ENCODE data around the gene ELP1.
"Not testable (repeated sequence)": the region's sequence is repeated elsewhere in the genome, so short reads cannot be mapped to it uniquely, and the experiment has no call there.

Gene ELP1

DNA sequence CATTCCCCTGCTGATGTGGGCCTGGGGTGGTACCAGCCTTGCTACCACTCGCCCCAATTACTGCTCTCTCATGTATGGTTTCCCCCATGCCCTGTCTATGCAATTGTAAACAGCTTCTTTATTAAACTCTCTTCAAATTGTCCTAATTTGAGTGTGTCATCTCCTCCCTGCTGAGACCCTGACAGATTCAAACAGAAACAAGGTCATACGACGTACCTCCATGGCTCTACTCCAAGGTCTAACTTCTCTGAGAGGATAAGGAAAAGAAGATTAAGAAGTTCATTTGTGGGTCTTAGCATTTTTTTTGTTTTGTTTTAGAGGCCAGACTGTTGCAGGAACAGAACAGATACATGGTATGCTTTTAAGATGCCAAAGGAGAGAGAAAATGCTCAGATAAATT is 38.3 kb upstream of the ELP1 start:
- Histone ChIP-seq H3K56ac (ENCODE audit: low read length) (no peak overlapping the region), H3K27ac (ENCODE audit: low read depth, low read length) (no peak overlapping the region), H3K27me3 (ENCODE audit: insufficient read depth, low read length, poor library complexity) (no peaks in the 10 kb centered on the region), H4K8ac (ENCODE audit: low read depth, low read length) (no peak overlapping the region), H3K36me3 (ENCODE audit: control insufficient read depth, insufficient read depth, low read length) (peaks cover 6% of the 10 kb centered on the region), H3K23ac (ENCODE audit: low read length) (no peak overlapping the region), H2BK5ac (ENCODE audit: low read length) (no peak overlapping the region), H3K18ac (ENCODE audit: low read length) (no peak overlapping the region), H2AK5ac (ENCODE audit: low read length) (no peak overlapping the region), H3K9ac (ENCODE audit: low read length) (no peak overlapping the region), H3K4me1 (ENCODE audit: control insufficient read depth, low read depth, low read length) (no peaks in the 10 kb centered on the region), H3K4me3 (ENCODE audit: low read length) (no peak overlapping the region), H3K79me2 (ENCODE audit: control insufficient read depth, insufficient read depth, low read length) (no peaks in the 10 kb centered on the region), H4K5ac (ENCODE audit: low read length) (no peak overlapping the region), H3K4me2 (ENCODE audit: low read length) (no peak overlapping the region), H2BK15ac (replicated peaks; ENCODE audit: low read depth) (no peak overlapping the region), H3K4ac (ENCODE audit: low read depth, low read length) (no peak overlapping the region), H2BK120ac (ENCODE audit: low read depth, low read length) (no peak overlapping the region), H3K79me1 (ENCODE audit: low read length) (no peaks in the 10 kb centered on the region)
- WGBS (ENCODE audit: extremely low coverage, insufficient coverage, low lambda C conversion rate), result no CpG with 5 or more reads among the region's 3 CpGs
- DNase-seq, result no peak

GRCh38 chr9:108971392-108971791 is 37.5 kb upstream of the ELP1 start:
- H3K4me3 ChIP-seq (ENCODE audit: low read length); H3K4ac ChIP-seq (ENCODE audit: low read depth, low read length); H4K5ac ChIP-seq (ENCODE audit: low read length); H3K79me2 ChIP-seq (ENCODE audit: control insufficient read depth, insufficient read depth, low read length); H3K18ac ChIP-seq (ENCODE audit: low read length); H3K36me3 ChIP-seq (ENCODE audit: control insufficient read depth, insufficient read depth, low read length); H3K27me3 ChIP-seq (ENCODE audit: insufficient read depth, low read length, poor library complexity); H2BK15ac ChIP-seq (replicated peaks; ENCODE audit: low read depth); H4K8ac ChIP-seq (ENCODE audit: low read depth, low read length); H2BK120ac ChIP-seq (ENCODE audit: low read depth, low read length); DNase-seq; H3K4me1 ChIP-seq (ENCODE audit: control insufficient read depth, low read depth, low read length); H3K79me1 ChIP-seq (ENCODE audit: low read length); H3K56ac ChIP-seq (ENCODE audit: low read length); H2BK5ac ChIP-seq (ENCODE audit: low read length); H3K23ac ChIP-seq (ENCODE audit: low read length); H3K4me2 ChIP-seq (ENCODE audit: low read length); H3K27ac ChIP-seq (ENCODE audit: low read depth, low read length); H2AK5ac ChIP-seq (ENCODE audit: low read length); H3K9ac ChIP-seq (ENCODE audit: low read length): not testable (repeated sequence)
- no CpG with 5 or more reads among the region's 2 CpGs for WGBS (ENCODE audit: extremely low coverage, insufficient coverage, low lambda C conversion rate)

GRCh38 chr9:108967916-108968315 is 34.0 kb upstream of the ELP1 start:
- H2BK5ac ChIP-seq (ENCODE audit: low read length), result no peak overlapping the region
- DNase-seq, result no peak
- H3K4me2 ChIP-seq (ENCODE audit: low read length), result no peak overlapping the region
- H4K8ac ChIP-seq (ENCODE audit: low read depth, low read length), result no peak overlapping the region
- no peak overlapping the region for H2BK15ac ChIP-seq (replicated peaks; ENCODE audit: low read depth)
- no peaks in the 10 kb centered on the region for H3K79me2 ChIP-seq (ENCODE audit: control insufficient read depth, insufficient read depth, low read length)
- H2BK120ac ChIP-seq (ENCODE audit: low read depth, low read length), result no peak overlapping the region
- H3K27me3 ChIP-seq (ENCODE audit: insufficient read depth, low read length, poor library complexity), result no peaks in the 10 kb centered on the region
- H3K4me3 ChIP-seq (ENCODE audit: low read length), result no peak overlapping the region
- H4K5ac ChIP-seq (ENCODE audit: low read length), result no peak overlapping the region
- no peaks in the 10 kb centered on the region for H3K4me1 ChIP-seq (ENCODE audit: control insufficient read depth, low read depth, low read length)
- no peak overlapping the region for H3K18ac ChIP-seq (ENCODE audit: low read length)
- H3K9ac ChIP-seq (ENCODE audit: low read length), result no peak overlapping the region
- no peak overlapping the region for H3K4ac ChIP-seq (ENCODE audit: low read depth, low read length)
- H3K36me3 ChIP-seq (ENCODE audit: control insufficient read depth, insufficient read depth, low read length), result peaks cover 9% of the 10 kb centered on the region
- no peak overlapping the region for H3K56ac ChIP-seq (ENCODE audit: low read length)
- no peak overlapping the region for H2AK5ac ChIP-seq (ENCODE audit: low read length)
- H3K27ac ChIP-seq (ENCODE audit: low read depth, low read length), result no peak overlapping the region
- H3K79me1 ChIP-seq (ENCODE audit: low read length), result no peaks in the 10 kb centered on the region
- H3K23ac ChIP-seq (ENCODE audit: low read length), result no peak overlapping the region

DNA sequence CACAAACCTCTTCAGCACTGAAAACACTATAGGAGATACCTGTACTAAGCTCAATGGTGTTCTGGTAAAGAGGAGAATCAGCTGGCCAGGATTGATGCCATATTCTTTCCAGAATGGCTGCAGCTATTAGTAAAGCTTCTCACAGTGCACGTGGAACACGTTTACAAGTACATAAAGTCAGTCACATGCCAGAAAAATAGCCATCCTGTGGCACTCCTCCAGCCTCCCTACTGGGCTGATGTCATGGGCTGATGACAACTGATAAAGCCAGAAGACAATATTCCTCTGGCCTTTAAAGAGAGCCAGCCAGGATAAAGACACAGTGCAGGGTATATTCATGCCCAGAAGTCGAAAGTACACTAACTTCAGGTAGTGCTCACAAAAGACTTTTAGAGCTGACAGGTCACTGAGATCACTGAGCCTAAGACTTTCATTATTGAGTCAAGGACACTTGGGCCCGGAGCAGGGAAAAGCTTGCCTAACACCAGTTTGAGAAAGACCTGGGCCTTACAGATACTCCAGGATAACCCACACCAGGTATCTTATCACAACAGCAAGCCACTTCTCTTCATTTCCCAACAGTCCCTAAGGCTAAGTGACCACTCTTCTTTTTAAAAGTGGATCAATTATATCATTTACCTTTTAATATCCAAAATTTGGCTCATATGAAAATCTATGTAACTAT is 29.7 kb upstream of the ELP1 start:
- Histone ChIP-seq H2AK5ac (ENCODE audit: low read length) (no peak overlapping the region), H3K4me2 (ENCODE audit: low read length) (no peak overlapping the region), H3K56ac (ENCODE audit: low read length) (no peak overlapping the region), H3K9ac (ENCODE audit: low read length) (no peak overlapping the region), H3K4me1 (ENCODE audit: control insufficient read depth, low read depth, low read length) (no peaks in the 10 kb centered on the region), H3K27ac (ENCODE audit: low read depth, low read length) (no peak overlapping the region), H4K8ac (ENCODE audit: low read depth, low read length) (no peak overlapping the region), H2BK120ac (ENCODE audit: low read depth, low read length) (no peak overlapping the region), H2BK15ac (replicated peaks; ENCODE audit: low read depth) (no peak overlapping the region), H3K79me2 (ENCODE audit: control insufficient read depth, insufficient read depth, low read length) (no peaks in the 10 kb centered on the region), H3K4ac (ENCODE audit: low read depth, low read length) (no peak overlapping the region), H3K4me3 (ENCODE audit: low read length) (no peak overlapping the region), H4K5ac (ENCODE audit: low read length) (no peak overlapping the region), H3K27me3 (ENCODE audit: insufficient read depth, low read length, poor library complexity) (no peaks in the 10 kb centered on the region), H3K79me1 (ENCODE audit: low read length) (no peaks in the 10 kb centered on the region), H2BK5ac (ENCODE audit: low read length) (no peak overlapping the region), H3K36me3 (ENCODE audit: control insufficient read depth, insufficient read depth, low read length) (peaks cover 4% of the 10 kb centered on the region), H3K23ac (ENCODE audit: low read length) (no peak overlapping the region), H3K18ac (ENCODE audit: low read length) (no peak overlapping the region)
- no CpG with 5 or more reads among the region's 4 CpGs for WGBS (ENCODE audit: extremely low coverage, insufficient coverage, low lambda C conversion rate)
- DNase-seq, result no peak

- no peak overlapping the region for H3K18ac ChIP-seq (ENCODE audit: low read length)
- H3K4me3 ChIP-seq (ENCODE audit: low read length), result no peak overlapping the region
- no peak overlapping the region for H2BK15ac ChIP-seq (replicated peaks; ENCODE audit: low read depth)
- no peak overlapping the region for H2BK120ac ChIP-seq (ENCODE audit: low read depth, low read length)
- no peak overlapping the region for H3K23ac ChIP-seq (ENCODE audit: low read length)
- no peak overlapping the region for H3K56ac ChIP-seq (ENCODE audit: low read length)
- no peak overlapping the region for H3K4me2 ChIP-seq (ENCODE audit: low read length)
- WGBS (ENCODE audit: extremely low coverage, insufficient coverage, low lambda C conversion rate), result no CpG with 5 or more reads among the region's 2 CpGs
- no peak overlapping the region for H3K4ac ChIP-seq (ENCODE audit: low read depth, low read length)
- no peaks in the 10 kb centered on the region for H3K27me3 ChIP-seq (ENCODE audit: insufficient read depth, low read length, poor library complexity)
- no peaks in the 10 kb centered on the region for H3K4me1 ChIP-seq (ENCODE audit: control insufficient read depth, low read depth, low read length)
- no peak for DNase-seq
- no peak overlapping the region for H4K8ac ChIP-seq (ENCODE audit: low read depth, low read length)
- H3K79me1 ChIP-seq (ENCODE audit: low read length), result no peaks in the 10 kb centered on the region
- no peaks in the 10 kb centered on the region for H3K79me2 ChIP-seq (ENCODE audit: control insufficient read depth, insufficient read depth, low read length)
- H2AK5ac ChIP-seq (ENCODE audit: low read length), result no peak overlapping the region
- H3K27ac ChIP-seq (ENCODE audit: low read depth, low read length), result no peak overlapping the region
- no peak overlapping the region for H3K9ac ChIP-seq (ENCODE audit: low read length)
- H4K5ac ChIP-seq (ENCODE audit: low read length), result no peak overlapping the region
- peaks cover 2% of the 10 kb centered on the region for H3K36me3 ChIP-seq (ENCODE audit: control insufficient read depth, insufficient read depth, low read length)
- no peak overlapping the region for H2BK5ac ChIP-seq (ENCODE audit: low read length)
These were observed 27.2 kb upstream of the ELP1 start for GRCh38 chr9:108961151-108961550.

DNA sequence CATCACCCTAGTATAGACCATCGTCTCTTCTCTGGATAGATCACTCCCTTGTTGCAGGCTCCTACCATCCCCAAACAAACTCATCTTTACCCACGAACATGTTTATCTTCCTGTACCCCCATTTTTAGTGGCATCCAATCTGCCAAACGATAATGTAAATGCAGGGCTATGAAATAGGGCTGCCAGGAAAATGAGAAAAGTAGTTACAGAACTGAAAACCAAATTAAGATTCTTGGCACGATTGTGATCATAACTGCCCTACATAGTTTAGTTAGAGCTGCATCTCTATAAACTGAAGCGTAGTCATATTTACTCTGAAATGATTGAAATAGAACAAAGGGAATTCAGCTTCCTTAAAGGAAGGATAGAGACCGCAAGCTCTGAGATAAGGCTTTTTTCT is 26.4 kb upstream of the ELP1 start:
- H3K79me1 ChIP-seq (ENCODE audit: low read length), result no peaks in the 10 kb centered on the region
- H3K23ac ChIP-seq (ENCODE audit: low read length), result no peak overlapping the region
- no peak overlapping the region for H3K18ac ChIP-seq (ENCODE audit: low read length)
- no peaks in the 10 kb centered on the region for H3K27me3 ChIP-seq (ENCODE audit: insufficient read depth, low read length, poor library complexity)
- H3K36me3 ChIP-seq (ENCODE audit: control insufficient read depth, insufficient read depth, low read length), result peaks cover 2% of the 10 kb centered on the region
- no peak overlapping the region for H3K27ac ChIP-seq (ENCODE audit: low read depth, low read length)
- no peak overlapping the region for H2BK15ac ChIP-seq (replicated peaks; ENCODE audit: low read depth)
- H4K8ac ChIP-seq (ENCODE audit: low read depth, low read length), result no peak overlapping the region
- no CpG with 5 or more reads among the region's 6 CpGs for WGBS (ENCODE audit: extremely low coverage, insufficient coverage, low lambda C conversion rate)
- H3K4me3 ChIP-seq (ENCODE audit: low read length), result no peak overlapping the region
- no peak overlapping the region for H3K4me2 ChIP-seq (ENCODE audit: low read length)
- no peaks in the 10 kb centered on the region for H3K4me1 ChIP-seq (ENCODE audit: control insufficient read depth, low read depth, low read length)
- H2BK5ac ChIP-seq (ENCODE audit: low read length), result no peak overlapping the region
- no peak overlapping the region for H2AK5ac ChIP-seq (ENCODE audit: low read length)
- no peak for DNase-seq
- H4K5ac ChIP-seq (ENCODE audit: low read length), result no peak overlapping the region
- no peak overlapping the region for H2BK120ac ChIP-seq (ENCODE audit: low read depth, low read length)
- no peak overlapping the region for H3K9ac ChIP-seq (ENCODE audit: low read length)
- H3K56ac ChIP-seq (ENCODE audit: low read length), result no peak overlapping the region
- H3K4ac ChIP-seq (ENCODE audit: low read depth, low read length), result no peak overlapping the region
- H3K79me2 ChIP-seq (ENCODE audit: control insufficient read depth, insufficient read depth, low read length), result no peaks in the 10 kb centered on the region

Measured in mesendoderm (in vitro differentiated cells).